Stimulated activated CD4-positive, alpha-beta T cell treated with anti-CD3 and anti-CD28 coated beads, TNF-alpha, amount 100 ng/mL, for 24 hours (primary cell): ENCODE measurements around the gene AMPH.
"Not testable (repeated sequence)": the region's sequence is repeated elsewhere in the genome, so short reads cannot be mapped to it uniquely, and the experiment has no call there.

Experiments used
- DNase-seq, 3 experiments: peaks; one replicate each; pipeline ENCODE4 v3.0.0-alpha.2; 2020; ENCODE audit warnings: low read depth in 3 of 3

AMPH gene

DNA sequence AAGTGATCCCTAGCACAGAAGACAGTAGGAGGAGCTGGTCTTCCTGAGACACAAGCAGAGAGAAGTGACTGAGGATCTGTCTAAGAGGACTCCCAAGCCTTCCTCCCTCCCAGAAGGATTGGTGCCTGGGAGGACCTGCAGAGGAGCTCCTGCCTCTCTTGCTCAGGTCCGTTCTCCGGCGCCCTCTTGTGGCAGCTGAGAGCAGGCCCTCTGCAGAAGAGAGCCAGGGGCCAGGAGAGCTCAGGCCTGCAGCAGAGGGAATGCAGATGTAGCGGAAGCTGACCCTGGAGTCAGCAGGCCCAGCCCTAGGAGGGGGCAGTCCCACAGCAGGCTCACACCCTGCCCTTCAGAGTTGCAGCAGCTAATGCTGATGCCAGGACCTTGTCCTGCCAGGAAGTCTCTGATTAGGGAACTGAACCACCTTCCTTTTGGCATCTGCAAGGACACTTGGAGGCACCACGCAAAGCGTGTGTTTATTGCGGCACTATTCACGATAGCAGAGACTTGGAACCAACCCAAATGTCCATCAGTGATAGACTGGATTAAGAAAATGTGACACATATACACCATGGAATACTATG, 276.8 kb downstream of the AMPH start:
- peak in 1 of 3 experiments; percentile 59 for DNase-seq

DNA sequence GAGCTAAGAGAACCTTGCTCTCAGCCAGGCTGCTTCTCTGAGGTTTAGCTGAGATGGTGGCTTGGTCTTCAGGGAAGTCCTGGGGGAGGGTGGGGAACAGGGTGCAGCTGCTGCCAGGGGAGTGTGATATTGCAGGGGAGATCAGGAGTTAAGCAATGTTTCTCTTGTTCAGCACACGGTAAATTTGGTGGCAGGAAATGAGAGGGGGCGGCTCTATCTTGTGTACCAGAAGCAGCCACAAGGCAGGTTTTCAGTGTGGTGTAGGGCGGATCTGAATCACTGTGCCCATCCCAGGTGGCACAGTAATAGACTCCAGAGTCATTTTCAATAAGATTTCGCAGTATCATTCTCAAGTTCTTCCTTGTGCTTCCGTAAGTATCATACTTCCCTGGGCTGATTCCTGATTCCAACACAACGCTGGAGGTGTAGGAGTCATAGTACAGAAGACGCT, 277.7 kb downstream of the AMPH start:
- not testable (repeated sequence) for DNase-seq

DNA sequence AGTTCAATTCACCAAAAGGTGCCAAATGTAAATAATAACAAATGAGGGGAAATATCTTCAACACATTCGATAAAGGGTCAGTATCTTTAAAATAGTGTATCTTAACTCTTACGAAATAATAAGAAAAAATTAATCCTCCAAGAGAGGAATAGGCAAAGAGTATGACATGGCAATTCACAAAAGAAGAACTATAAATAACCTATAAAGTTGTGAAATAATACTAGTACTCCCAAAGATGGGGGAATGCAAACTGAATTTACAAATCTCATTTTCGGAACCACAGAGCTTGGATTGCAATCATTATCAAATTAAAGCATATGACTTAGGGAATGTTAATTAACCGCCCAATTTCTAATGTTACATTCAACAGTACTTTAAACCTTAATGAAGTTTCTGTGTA, 279.6 kb downstream of the AMPH start:
- no peak for DNase-seq

DNA sequence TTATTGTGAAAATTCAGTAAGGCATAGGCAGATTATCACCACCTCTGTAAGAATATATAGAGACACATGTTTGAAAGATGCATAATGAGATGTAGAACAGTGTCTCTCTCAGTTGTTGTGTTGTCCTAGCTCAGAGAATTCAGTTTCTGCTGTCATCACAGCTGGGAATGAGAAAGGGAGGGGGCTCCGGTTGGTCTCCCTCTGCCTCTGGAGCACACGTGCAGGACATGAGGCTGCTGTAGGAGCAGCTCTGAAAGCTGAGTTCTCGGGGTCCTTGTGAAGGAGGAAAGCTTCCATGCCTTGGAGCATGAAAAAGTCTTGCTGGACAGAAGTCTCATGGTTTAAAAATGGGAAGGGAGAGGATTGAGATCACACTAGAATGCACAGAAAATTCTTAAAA, 280.4 kb downstream of the AMPH start:
- not testable (repeated sequence) for DNase-seq

DNA sequence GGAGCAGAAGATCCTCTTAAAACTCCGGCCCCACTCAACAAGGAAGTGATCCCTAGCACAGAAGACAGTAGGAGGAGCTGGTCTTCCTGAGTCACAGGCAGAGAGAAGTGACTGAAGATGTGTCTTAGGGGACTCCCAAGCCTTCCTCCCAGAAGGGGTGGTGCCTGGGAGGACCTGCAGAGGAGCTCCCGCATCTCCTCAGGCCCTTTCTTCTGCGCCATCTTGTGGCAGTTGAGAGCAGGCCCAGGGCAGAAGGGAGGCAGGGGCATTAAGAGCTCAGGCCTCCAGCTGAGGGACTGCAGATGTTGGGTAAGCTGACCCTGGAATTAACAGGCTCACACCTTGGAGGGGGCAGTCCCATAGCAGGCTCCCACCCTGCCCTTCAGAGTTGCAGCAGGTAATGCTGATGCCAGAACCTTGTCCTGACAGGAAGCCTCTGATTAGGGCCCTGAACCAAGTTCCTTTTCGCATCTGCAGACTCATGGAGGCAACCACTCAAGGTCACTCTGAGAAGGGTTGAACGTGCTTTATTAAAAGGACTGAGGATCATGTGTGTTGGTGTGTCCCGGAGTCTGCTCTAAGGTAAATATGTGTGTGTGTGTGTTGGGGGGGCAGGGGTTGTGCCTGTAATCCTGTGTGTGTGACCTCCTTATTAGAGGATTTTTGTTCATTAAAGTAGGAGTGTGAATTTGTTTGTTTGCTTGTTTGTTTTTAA, 281.1 kb downstream of the AMPH start:
- peak in 2 of 3 experiments; percentile 50 to 60 for DNase-seq

DNA sequence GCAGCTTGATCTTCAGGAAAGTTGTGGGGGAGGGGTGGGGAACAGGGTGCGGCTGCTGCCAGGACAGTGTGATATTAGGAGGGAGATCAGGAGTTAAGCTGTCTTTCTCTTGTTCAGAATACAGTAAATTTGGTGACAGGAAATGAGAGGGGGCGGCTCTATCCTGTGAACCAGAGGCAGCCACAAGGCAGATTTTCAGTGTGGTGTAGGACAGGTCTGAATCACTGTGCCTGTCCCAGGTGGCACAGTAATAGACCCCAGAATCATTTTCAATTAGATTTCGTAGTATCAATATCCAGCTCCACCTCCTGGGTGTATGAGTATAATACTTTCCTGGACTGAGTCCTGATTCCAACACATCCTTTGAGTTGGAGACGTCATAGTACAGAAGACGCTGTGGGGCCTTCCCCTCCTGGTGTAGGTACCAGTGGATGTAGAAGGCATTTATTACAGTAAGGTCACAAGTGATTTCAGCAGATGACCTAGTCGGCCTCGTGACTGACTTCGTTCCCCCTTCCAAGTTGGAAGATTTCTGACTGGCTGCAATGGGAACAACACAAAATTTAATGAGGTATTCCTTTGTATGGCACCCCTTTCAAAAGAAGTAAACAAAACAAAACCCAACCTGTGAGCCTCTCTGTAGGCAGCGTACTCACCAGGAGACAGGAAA, 281.9 kb downstream of the AMPH start:
- DNase-seq, result not testable (repeated sequence)

DNA sequence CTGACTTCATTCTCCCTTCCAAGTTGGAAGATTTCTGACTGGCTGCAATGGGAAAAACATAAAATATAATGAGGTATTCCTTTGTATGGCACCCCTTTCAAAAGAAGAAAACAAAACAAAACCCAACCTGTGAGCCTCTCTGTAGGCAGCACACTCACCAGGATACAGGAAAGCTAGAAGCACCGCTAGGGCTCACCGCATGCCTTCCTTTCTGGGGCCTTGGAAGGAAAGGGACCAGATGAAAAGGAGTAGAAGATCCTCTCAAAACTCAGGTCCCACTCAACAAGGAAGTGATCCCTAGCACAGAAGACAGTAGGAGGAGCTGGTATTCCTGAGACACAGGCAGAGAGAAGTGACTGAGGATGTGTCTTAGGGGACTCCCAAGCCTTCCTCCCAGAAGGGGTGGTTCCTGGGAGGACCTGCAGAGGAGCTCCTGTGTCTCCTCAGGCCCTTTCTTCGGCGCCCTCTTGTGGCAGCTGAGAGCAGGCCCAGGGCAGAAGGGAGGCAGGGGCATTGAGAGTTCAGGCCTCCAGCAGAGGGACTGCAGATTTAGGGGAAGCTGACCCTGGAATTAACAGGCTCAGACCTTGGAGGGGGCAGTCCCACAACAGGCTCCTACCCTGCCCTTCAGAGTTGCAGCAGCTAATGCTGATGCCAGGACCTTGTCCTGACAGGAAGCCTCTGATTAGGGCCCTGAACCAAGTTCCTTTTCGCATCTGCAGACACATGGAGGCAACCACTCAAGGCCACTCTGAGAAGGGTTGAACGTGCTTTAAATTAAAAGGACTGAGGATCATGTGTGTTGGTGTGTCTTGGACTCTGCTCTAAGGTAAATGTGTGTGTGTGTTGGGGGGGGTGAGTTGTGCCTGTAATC, 285.6 kb downstream of the AMPH start:
- DNase-seq, result not testable (repeated sequence)

DNA sequence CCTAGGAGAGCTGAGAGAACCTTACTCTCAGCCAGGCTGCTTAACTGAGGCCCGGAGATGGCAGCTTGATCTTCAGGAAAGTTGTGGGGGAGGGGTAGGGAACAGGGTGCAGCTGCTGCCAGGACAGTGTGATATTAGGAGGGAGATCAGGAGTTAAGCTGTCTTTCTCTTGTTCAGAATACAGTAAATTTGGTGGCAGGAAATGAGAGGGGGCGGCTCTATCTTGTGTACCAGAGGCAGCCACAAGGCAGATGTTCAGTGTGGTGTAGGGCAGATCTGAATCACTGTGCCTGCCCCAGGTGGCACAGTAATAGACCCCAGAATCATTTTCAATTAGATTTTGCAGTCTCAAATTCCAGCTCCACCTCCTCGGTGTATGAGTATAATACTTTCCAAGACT, 286.4 kb downstream of the AMPH start:
- DNase-seq, result not testable (repeated sequence)

DNA sequence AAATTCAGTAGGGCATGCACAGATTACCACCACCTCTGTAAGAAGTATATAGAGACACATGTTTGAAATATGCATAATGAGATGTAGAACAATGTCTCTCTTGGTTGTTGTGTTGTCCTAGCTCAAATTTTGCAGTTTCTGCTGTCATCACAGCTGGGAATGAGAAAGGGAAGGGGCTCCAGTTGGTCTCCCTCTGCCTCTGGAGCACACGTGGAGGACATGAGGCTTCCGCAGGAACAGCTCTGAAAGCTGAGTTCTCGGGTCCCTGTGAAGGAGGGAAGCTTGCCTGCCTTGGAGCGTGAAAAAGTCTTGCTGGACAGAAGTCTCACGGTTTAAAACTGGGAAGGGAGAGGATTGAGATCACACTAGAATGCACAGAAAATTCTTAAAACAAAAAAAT, 289.0 kb downstream of the AMPH start:
- not testable (repeated sequence) for DNase-seq

DNA sequence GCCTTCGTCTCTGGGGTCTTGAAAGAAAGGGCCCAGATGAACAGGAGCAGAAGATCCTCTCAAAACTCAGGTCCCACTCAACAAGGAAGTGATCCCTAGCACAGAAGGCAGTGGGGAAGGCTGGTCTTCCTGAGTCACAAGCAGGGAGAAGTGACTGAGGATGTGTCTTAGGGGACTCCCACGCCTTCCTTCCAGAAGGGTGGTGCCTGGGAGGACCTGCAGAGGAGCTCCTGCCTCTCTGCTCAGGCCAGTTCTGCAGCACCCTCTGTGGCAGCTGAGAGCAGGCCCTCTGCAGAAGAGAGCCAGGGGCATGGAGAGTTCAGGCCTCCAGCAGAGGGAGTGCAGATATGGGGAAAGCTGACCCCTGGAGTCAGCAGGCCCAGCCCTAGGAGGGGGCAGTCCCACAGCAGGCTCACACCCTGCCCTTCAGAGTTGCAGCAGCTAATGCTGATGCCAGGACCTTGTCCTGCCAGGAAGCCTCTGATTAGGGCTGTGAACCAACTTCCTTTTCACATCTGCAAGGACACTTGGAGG, 289.9 kb downstream of the AMPH start:
- not testable (repeated sequence) for DNase-seq

DNA sequence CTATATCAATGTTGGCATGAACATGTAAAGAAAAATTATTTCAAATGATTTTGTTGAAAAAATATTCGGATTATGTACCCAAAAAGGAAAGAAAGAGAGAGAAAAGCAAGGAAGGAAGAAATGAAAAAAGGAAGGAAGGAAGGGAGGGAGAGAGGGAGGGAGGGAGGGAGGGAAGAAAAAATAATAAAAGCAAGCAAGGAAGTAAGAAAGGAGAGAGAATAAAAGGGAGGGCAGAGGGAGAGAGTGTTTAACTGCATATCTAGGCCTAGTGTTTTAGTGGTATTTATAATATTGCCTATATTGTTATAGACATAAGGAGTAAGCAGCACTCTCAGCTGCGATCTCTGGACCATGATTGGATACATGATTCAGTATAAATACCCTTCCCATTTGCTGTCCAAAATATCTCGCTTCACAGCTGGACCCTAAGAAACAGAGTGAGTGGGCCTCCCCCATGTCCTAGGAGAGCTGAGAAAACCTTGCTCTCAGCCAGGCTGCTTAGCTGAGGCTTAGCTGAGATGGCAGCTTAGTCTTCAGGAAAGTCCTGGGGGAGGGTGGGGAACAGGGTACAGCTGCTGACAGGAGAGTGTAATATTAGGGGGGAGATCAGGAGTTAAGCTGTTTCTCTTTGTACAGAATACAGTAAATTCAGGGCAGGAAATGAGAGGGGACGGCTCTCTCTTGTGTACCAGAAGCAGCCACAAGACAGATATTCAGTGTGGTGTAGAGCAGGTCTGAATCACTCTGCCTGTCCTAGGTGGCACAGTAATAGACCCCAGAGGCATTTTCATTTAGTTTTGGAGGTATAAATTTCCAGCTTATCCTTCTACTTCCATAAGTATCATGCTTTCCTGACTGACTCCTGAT, 291.0 kb downstream of the AMPH start:
- DNase-seq, result no peak

DNA sequence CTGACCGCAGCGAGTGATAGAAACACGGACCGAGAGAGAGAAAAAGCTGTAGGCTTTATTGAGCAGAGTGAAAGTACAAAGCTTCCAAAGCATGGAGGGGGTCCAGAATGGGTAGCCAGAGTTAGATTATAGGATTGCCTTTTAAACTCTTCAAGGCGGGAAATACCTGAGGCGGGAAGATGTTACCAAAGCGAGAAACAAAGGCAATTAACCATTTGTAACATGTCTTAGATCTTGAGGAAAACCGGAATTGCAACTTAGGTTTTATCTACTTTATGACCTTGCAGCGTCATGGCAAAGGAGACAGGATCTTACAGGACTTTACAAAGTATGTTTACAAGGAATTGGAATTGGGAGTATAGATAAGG, 295.0 kb downstream of the AMPH start:
- DNase-seq, result not testable (repeated sequence)

DNA sequence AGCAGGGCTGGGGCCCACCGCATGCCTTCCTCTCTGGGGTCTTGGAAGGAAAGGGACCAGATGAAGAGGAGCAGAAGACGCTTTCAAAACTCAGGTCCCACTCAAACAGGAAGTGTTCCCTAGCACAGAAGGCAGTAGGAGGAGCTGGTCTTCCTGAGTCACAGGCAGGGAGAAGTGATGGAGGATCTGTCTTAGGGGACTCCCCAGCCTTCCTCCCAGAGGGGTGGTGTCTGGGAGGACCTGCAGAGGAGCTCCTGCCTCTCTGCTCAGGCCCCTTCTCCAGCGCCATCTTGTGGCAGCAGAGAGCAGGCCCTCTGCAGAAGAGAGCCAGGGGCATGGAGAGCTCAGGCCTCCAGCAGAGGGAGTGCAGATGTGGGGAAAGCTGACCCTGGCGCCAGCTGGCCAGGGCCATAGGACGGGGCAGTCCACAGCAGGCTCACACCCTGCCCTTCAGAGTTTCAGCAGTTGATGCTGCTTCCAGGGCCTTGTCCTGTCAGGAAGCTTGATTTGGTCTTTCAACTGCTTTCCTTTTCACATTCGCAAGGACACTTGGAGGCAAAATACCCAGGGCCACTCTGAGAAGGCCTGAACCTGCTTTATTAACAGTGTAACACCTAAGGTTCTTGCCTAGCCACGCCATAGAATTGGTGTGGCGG, 295.6 kb downstream of the AMPH start:
- peak; percentile 56 to 76 (median 72) for DNase-seq

DNA sequence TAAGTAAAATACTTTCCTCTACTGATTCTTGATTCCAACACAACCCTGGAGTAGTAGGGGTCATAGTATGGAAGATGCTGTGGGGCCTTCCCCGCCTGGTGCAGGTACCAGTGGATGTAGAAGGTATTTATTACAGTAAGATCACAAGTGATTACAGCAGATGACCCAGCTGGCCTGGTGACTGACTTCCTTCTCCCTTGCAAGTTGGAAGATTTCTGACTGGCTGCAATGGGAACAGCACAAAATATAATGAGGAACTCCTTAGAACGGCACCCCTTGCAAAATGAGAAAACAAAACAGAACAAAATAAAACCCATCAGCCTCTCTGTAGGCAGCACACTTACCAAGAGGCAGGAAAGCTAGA, 296.1 kb downstream of the AMPH start:
- no peak for DNase-seq

DNA sequence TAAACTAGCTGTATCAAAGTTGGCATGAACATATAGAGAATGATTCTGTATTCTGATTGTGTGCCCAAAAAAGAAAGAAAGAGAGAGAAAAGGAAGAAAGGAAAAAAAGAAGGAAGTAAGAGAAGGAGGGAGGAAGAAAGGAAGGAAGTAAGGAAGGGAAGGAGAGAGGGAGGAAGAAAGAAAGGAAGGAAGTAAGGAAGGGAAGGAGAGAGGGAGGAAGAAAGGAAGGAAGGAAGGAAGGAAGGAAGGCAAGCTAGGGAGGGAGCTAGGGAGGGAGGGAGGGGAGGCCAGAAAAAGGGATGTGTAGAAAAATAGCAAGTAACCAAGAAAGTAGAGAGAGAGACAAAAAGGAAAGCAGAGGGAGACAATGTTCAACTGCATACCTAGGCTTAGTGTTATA, 297.0 kb downstream of the AMPH start:
- DNase-seq, result no peak
